Measurements from ENCODE around the gene POLR2E. TPM values are rescaled to one million over a fixed set of nuclear protein-coding genes. Genes with fewer than 3 reads are reported as not detected.

The POLR2E gene
- total and polyA plus RNA-seq, 2 donors (not counting 1 experiment from before 2014, with no cell fraction given), result 103 to 121 TPM

DNA sequence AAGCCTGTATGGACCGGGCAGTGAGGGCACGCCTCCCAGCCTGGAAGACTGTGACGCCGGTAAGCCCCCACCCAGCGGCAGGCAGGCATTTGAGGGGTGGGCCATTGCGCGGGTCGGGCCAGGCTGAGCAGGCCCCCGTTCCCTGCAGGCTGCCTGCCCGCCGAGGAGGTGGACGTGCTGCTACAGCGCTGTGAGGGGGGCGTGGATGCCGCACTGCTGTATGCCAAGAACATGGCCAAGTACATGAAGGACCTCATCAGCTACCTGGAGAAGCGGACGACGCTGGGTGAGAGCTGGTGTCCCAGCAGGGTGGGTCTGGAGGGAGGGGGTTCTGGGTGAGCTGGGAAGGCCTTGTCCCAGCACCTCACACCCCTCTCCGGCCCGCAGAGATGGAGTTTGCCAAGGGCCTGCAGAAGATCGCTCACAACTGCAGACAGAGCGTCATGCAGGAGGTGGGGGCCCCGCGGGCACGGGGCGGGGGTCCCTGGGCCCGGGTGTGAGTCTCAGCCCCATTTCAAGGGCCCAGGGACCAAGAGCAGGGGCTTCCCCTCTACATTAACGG is 21.1 kb downstream of the POLR2E start:
- no peak for ATAC-seq (ENCODE audit: low read depth)
- H3K79me2 ChIP-seq (ENCODE audit: control insufficient read depth, insufficient read depth, low read length), result peaks cover 77% of the 10 kb centered on the region
- H2AFZ ChIP-seq (ENCODE audit: insufficient read depth, low read depth, low read length, poor library complexity, severe bottlenecking), result no peak overlapping the region
- H3K4me1 ChIP-seq (ENCODE audit: control insufficient read depth in 2 of 2, insufficient read depth in 2 of 2, low read length in 2 of 2), result peaks cover 71 to 92% of the 10 kb centered on the region in 2 donors
- H3K27me3 ChIP-seq (replicated peaks in 1 of 4; ENCODE audit: control extremely low read depth in 1 of 4, control insufficient read depth in 3 of 4, insufficient read depth in 4 of 4, low read length in 3 of 4), result no peaks in the 10 kb centered on the region
- Mint-ChIP-seq H3K27me3 (no peaks in the 10 kb centered on the region), H3K27ac (peak overlapping the region; percentile 68), H3K9me3 (ENCODE audit: insufficient read depth) (no peaks in the 10 kb centered on the region), H3K4me1 (peaks cover 52% of the 10 kb centered on the region), H3K4me3 (peak overlapping the region; percentile 50)
- WGBS (ENCODE audit: insufficient coverage), result 88% methylated on average over 16 of the region's 28 CpGs
- H4K20me1 ChIP-seq (ENCODE audit: control insufficient read depth, insufficient read depth, low read length, poor library complexity, severe bottlenecking), result peaks cover 64% of the 10 kb centered on the region
- H3K27ac ChIP-seq (ENCODE audit: low read length in 2 of 2), result peak overlapping the region in 1 of 2 donors; percentile 12
- peak overlapping the region; percentile 90 for H3K4me2 ChIP-seq (replicated peaks; ENCODE audit: low read depth, low read length, poor library complexity, severe bottlenecking)
- H3K36me3 ChIP-seq (replicated peaks in 1 of 2; ENCODE audit: control extremely low read depth in 1 of 2, control insufficient read depth in 1 of 2, extremely low read depth in 1 of 2, insufficient read depth in 2 of 2, low read length in 1 of 2), result peaks cover 0 to 77% of the 10 kb centered on the region in 2 experiments
- TF ChIP-seq, protein P1, sequence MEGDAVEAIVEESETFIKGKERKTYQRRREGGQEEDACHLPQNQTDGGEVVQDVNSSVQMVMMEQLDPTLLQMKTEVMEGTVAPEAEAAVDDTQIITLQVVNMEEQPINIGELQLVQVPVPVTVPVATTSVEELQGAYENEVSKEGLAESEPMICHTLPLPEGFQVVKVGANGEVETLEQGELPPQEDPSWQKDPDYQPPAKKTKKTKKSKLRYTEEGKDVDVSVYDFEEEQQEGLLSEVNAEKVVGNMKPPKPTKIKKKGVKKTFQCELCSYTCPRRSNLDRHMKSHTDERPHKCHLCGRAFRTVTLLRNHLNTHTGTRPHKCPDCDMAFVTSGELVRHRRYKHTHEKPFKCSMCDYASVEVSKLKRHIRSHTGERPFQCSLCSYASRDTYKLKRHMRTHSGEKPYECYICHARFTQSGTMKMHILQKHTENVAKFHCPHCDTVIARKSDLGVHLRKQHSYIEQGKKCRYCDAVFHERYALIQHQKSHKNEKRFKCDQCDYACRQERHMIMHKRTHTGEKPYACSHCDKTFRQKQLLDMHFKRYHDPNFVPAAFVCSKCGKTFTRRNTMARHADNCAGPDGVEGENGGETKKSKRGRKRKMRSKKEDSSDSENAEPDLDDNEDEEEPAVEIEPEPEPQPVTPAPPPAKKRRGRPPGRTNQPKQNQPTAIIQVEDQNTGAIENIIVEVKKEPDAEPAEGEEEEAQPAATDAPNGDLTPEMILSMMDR (IDR thresholded peaks at IDR 0.05), result no peak
- no peak for TF ChIP-seq EZH2 (IDR thresholded peaks at IDR 0.05; ENCODE audit: borderline replicate concordance, insufficient read depth, low read depth, low read length, poor library complexity, severe bottlenecking)
- intact Hi-C loops (cut with micrococcal nuclease), result no loop called here
- POLR2A ChIA-PET, result interaction anchor here (0.5 to 5.0 kb wide), 17 partner anchors 8 to 201 kb away, joined by 3 to 67 read pairs (median 6); partner anchors contain the start of genes ABCA7, ARHGAP45, CIRBP and FAM174C
- DNase-seq, result peak; percentile 47
- peak overlapping the region in 1 of 5 experiments; percentile 25 for H3K4me3 ChIP-seq (ENCODE audit: control extremely low read depth in 1 of 5, extremely low read depth in 1 of 5, insufficient read depth in 1 of 5, low read depth in 2 of 5, low read length in 4 of 5)
- no peaks in the 10 kb centered on the region for H3K9me3 ChIP-seq (ENCODE audit: control extremely low read depth in 1 of 3, control insufficient read depth in 2 of 3, insufficient read depth in 1 of 3, low read length in 2 of 3)
- H3K9ac ChIP-seq (ENCODE audit: low read length), result peak overlapping the region; percentile 43
- CTCF ChIA-PET, result interaction anchor here (0.9 to 6.9 kb wide), 9 partner anchors 7 to 192 kb away, joined by 3 to 56 read pairs (median 5); partner anchors contain the start of gene ARHGAP45

Data from B cell (primary cell).